Panc1 (cell line): ENCODE measurements around the gene ZNF730. TPM values are rescaled to one million over a fixed set of nuclear protein-coding genes. Genes with fewer than 3 reads are reported as not detected.

ENCODE experiments used
- ATAC-seq: fragments of 200-7000 bp; cut with Tn5 transposase; 2 replicates; pipeline ENCODE4 v1.9.1; 2020; ENCODE audit warnings: mild to moderate bottlenecking, moderate library complexity
- Bru-seq: library from RNA; stranded (reverse); fragments of 400-500 nt; gene quantifications from one replicate; lab custom pipeline; 2021; lab: Mats Ljungman, UMichigan
- BruChase-seq, 2 experiments: library from RNA; stranded (reverse); fragments of 400-500 nt; gene quantifications; one replicate each; lab custom pipeline; 2021; lab: Mats Ljungman, UMichigan
- BruUV-seq: library from RNA; stranded (reverse); fragments of 400-500 nt; replicated peaks from 2 replicates; lab custom pipeline; 2021; lab: Mats Ljungman, UMichigan
- CTCF ChIA-PET: fragments of 300-600 bp; sonication (Branson Sonifier 250); formaldehyde crosslinking; loops from one replicate; lab custom pipeline; 2022; ENCODE audit warnings: antibody characterized with exemption; lab: Charles Lee
- POLR2A ChIA-PET: fragments of 300-600 bp; sonication (Branson Sonifier 250); formaldehyde crosslinking; loops from one replicate; lab custom pipeline; 2022; ENCODE audit warnings: antibody characterized with exemption; lab: Charles Lee
- DNase-seq: peaks from one replicate; pipeline ENCODE4 v3.0.0-alpha.2; 2010; ENCODE audit warnings: low read depth, low spot score
- H3K27ac ChIP-seq: 2 replicates; pipeline ENCODE4 v1.5.1; 2011; ENCODE audit warnings: mild to moderate bottlenecking, low read length, inconsistent platforms
- H3K27me3 ChIP-seq: fragments of 200-500 bp; sonication (Bioruptor generic); 2 replicates; pipeline ENCODE4 v1.6.0; 2014; ENCODE audit warnings: low read length, inconsistent platforms; ENCODE audit not compliant: control insufficient read depth, insufficient read depth
- H3K36me3 ChIP-seq: fragments of 200-500 bp; sonication (Bioruptor generic); 2 replicates; pipeline ENCODE4 v1.5.1; 2014; ENCODE audit warnings: inconsistent platforms, mild to moderate bottlenecking, low read length, moderate library complexity; ENCODE audit not compliant: control insufficient read depth, insufficient read depth
- H3K4me1 ChIP-seq: 2 replicates; pipeline ENCODE4 v1.5.1; 2011; ENCODE audit warnings: inconsistent platforms, mild to moderate bottlenecking, low read length, moderate library complexity; ENCODE audit not compliant: control insufficient read depth, insufficient read depth
- H3K4me3 ChIP-seq, 2 experiments: 2 replicates each; pipeline ENCODE4 v1.5.1; 2011 to 2012; ENCODE audit warnings: low read depth in 2 of 2, low read length in 2 of 2, mild to moderate bottlenecking in 2 of 2, inconsistent platforms in 1 of 2, moderate library complexity in 1 of 2
- H3K9me3 ChIP-seq: fragments of 200-500 bp; sonication (Bioruptor generic); 2 replicates; pipeline ENCODE4 v1.5.1; 2014; ENCODE audit warnings: low read depth, mild to moderate bottlenecking, inconsistent platforms, low read length, moderate library complexity; ENCODE audit not compliant: control insufficient read depth, insufficient read depth
- CTCF ChIP-seq: fragments of 450-650 bp; IDR thresholded peaks from 2 replicates; pipeline ENCODE4 v1.5.1; 2017; ENCODE audit warnings: mild to moderate bottlenecking
- POLR2AphosphoS5 ChIP-seq: IDR thresholded peaks from 2 replicates; pipeline ENCODE4 v1.6.1; 2012; ENCODE audit warnings: mild to moderate bottlenecking, low read depth, low read length, moderate library complexity
- REST ChIP-seq, 2 experiments: IDR thresholded peaks; 2 replicates each; pipeline ENCODE4 v1.6.1; 2011 to 2012; ENCODE audit warnings: low read depth in 2 of 2, control low read depth in 1 of 2, low read length in 1 of 2, mild to moderate bottlenecking in 1 of 2, moderate library complexity in 1 of 2; ENCODE audit not compliant: insufficient read depth in 1 of 2
- SIN3A ChIP-seq: IDR thresholded peaks from 2 replicates; pipeline ENCODE4 v1.6.1; 2012; ENCODE audit warnings: low read depth, mild to moderate bottlenecking, low read length, moderate library complexity, borderline replicate concordance; ENCODE audit not compliant: insufficient read depth
- TCF7L2 ChIP-seq: IDR thresholded peaks from 2 replicates; pipeline ENCODE4 v1.6.1; 2011; ENCODE audit warnings: mild to moderate bottlenecking, low read depth, low read length, inconsistent platforms
- in situ Hi-C: cut with HindIII; loops from 2 replicates; pipeline ENCODE4 v1.10.0; 2016; ENCODE audit warnings: low sequenced_read_pairs, low pct_unique_long_range_greater_than_20kb
- intact Hi-C: fragments of 100-400 bp; cut with micrococcal nuclease; formaldehyde crosslinking; loops from one replicate; pipeline ENCODE4 v1.10.0; 2022; ENCODE audit not compliant: unreplicated experiment
- long read RNA-seq: library from polyadenylated mRNA; unstranded; transcript quantifications from one replicate; pipeline ENCODE4 v2.0.0, GENCODE V29; 2021; ENCODE audit not compliant: unreplicated experiment
- polyA plus RNA-seq: library from polyadenylated mRNA; unstranded; fragments of >200 nt; gene quantifications from one replicate; pipeline ENCODE4 v1.2.1, GENCODE V29; 2012; ENCODE audit warnings: missing spikeins; ENCODE audit not compliant: insufficient read length
- total RNA-seq: library from RNA; stranded (reverse); gene quantifications from one replicate; pipeline ENCODE4 v1.2.1, GENCODE V29; 2021; ENCODE audit not compliant: unreplicated experiment

ZNF730 gene
- total RNA-seq = 0.08 TPM
- not detected for polyA plus RNA-seq
- Bru-seq, nascent RNA = percentile 10 among the genes with signal in this experiment
- BruChase-seq, experiment 1, labeled RNA remaining after a 2-hour chase = percentile 11 among the genes with signal in this experiment
- BruChase-seq, experiment 2, labeled RNA remaining after a 6-hour chase = percentile 16 among the genes with signal in this experiment
- long read RNA-seq = 0 reads

GRCh38 chr19:23116802-23117571 is at the start of gene ZNF730:
TSS of gene ZNF730 (plus strand) at chr19:23117025. CDS start at chr19:23117174, 149 bp downstream.
- H3K36me3 ChIP-seq = no peaks in the 10 kb centered on the region
- ATAC-seq (no peak), DNase-seq (no peak)
- CTCF ChIA-PET = no interaction called here
- POLR2A ChIA-PET = no interaction called here
- no peak within 1 kb of the TSS for H3K27ac ChIP-seq
- no peaks in the 10 kb centered on the region for H3K4me1 ChIP-seq
- TF ChIP-seq TCF7L2 (no peak), CTCF (no peak), SIN3A (no peak), POLR2AphosphoS5 (no peak), REST (IDR thresholded peaks at IDR 0.05; ENCODE audit: insufficient read depth in 1 of 2, low read depth in 2 of 2, low read length in 1 of 2) (no peak)
- H3K27me3 ChIP-seq = no peaks in the 10 kb centered on the region
- no peaks in the 10 kb centered on the region for H3K9me3 ChIP-seq
- in situ Hi-C loops = no loop called here
- intact Hi-C loops = no loop called here
- BruUV-seq = no TSS peak
- H3K4me3 ChIP-seq = peak within 1 kb of the TSS in 1 of 2 experiments; percentile 36; a peak in 1 of 4 replicates

- TF ChIP-seq TCF7L2 = no peak
- no peak for TF ChIP-seq SIN3A
- no peak; the same call in 1 of the 2 replicates for TF ChIP-seq CTCF
- no peak for TF ChIP-seq POLR2AphosphoS5
- TF ChIP-seq REST (IDR thresholded peaks at IDR 0.05; ENCODE audit: insufficient read depth in 1 of 2, low read depth in 2 of 2, low read length in 1 of 2) = no peak
- ChIA-PET POLR2A (no interaction called here), CTCF (no interaction called here)
- no peaks in the 10 kb centered on the region for H3K9me3 ChIP-seq
- intact Hi-C loops = no loop called here
- no peak overlapping the region for H3K4me3 ChIP-seq
- H3K27ac ChIP-seq = no peak overlapping the region
- no peaks in the 10 kb centered on the region for H3K36me3 ChIP-seq
- H3K4me1 ChIP-seq = no peaks in the 10 kb centered on the region
- in situ Hi-C loops = no loop called here
- no peak for DNase-seq
- no TSS peak for BruUV-seq
- H3K27me3 ChIP-seq = no peaks in the 10 kb centered on the region
- ATAC-seq = no peak
Observed at GRCh38 chr19:23070353-23071146, 46.3 kb upstream of the ZNF730 start.
